ENCODE data around the gene SMOC1. TPM values are rescaled to one million over a fixed set of nuclear protein-coding genes. Genes with fewer than 3 reads are reported as not detected.

SMOC1 gene
- total and polyA plus RNA-seq, 2 of the 8 experiments (the other 6 are each of a cell fraction or from before 2014, with no cell fraction given) = 1.6 to 2.4 TPM

DNA sequence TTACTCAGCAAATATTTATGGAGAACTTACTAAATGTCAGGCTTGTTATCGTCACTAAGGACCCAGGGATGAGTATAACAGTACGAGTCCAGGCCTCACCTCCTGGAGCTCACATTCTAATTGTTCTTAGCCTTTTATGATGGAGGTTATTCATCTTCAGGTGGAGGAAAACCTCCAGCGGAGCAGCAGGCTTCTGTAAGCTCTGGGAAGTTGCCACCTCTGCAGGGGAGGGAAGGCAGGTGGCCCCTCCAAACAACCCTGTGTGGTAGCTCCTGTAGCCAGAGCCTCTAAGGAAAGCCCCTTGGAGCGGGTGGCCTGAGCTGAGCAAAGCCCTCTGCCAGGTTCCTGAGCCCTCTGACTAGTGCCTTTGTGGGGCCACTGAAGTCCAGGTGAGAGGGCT is 104.1 kb downstream of the SMOC1 start (continued):
- TF ChIP-seq CHD2 (IDR thresholded peaks at IDR 0.05; ENCODE audit: low read length) (no peak), BRCA1 (IDR thresholded peaks at IDR 0.05; ENCODE audit: low read depth, low read length) (no peak), CHD1 (IDR thresholded peaks at IDR 0.05; ENCODE audit: low read depth, low read length) (no peak), CREB1 (IDR thresholded peaks at IDR 0.05) (no peak), TBP (IDR thresholded peaks at IDR 0.05; ENCODE audit: low read depth, low read length) (no peak), YY1 (IDR thresholded peaks at IDR 0.05; ENCODE audit: low read depth, low read length) (no peak), ZNF274 (IDR thresholded peaks at IDR 0.05; ENCODE audit: borderline replicate concordance, extremely low read depth, low read length) (no peak)
- TF ChIP-seq, protein P1, sequence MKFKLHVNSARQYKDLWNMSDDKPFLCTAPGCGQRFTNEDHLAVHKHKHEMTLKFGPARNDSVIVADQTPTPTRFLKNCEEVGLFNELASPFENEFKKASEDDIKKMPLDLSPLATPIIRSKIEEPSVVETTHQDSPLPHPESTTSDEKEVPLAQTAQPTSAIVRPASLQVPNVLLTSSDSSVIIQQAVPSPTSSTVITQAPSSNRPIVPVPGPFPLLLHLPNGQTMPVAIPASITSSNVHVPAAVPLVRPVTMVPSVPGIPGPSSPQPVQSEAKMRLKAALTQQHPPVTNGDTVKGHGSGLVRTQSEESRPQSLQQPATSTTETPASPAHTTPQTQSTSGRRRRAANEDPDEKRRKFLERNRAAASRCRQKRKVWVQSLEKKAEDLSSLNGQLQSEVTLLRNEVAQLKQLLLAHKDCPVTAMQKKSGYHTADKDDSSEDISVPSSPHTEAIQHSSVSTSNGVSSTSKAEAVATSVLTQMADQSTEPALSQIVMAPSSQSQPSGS (IDR thresholded peaks at IDR 0.05; ENCODE audit: low read length) = no peak

All from H1 (cell line).